ENCODE results near the gene TFCP2.
A peak's percentile ranks its signal among the peaks of the same experiment; 100 is the strongest.

TFCP2 gene

DNA sequence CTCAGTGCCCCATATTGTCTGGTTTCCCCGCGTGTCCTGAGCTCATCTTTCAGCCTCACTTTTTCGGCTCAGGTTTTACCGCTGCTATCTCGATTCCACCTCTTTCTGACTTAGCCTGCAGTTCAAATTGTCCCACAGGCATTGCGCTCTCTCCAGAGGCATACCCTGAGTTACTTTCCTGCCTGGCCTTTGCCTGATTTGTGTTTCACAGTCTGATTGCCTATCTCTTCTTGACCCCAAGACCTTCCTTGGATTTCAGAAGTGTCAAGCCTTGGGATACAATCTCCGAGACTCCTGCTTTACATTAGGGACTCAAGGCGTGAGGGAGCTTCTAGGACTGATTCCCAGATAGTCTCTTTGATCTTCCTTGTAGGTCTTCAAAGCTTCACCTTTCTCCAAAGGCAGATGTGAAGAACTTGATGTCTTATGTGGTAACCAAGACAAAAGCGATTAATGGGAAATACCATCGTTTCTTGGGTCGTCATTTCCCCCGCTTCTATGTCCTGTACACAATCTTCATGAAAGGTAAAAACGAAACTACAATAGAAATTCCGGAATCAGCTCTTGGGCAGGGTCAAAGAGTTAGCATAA lies 124.2 kb downstream of the TFCP2 start:
- TF ChIP-seq, protein P1, sequence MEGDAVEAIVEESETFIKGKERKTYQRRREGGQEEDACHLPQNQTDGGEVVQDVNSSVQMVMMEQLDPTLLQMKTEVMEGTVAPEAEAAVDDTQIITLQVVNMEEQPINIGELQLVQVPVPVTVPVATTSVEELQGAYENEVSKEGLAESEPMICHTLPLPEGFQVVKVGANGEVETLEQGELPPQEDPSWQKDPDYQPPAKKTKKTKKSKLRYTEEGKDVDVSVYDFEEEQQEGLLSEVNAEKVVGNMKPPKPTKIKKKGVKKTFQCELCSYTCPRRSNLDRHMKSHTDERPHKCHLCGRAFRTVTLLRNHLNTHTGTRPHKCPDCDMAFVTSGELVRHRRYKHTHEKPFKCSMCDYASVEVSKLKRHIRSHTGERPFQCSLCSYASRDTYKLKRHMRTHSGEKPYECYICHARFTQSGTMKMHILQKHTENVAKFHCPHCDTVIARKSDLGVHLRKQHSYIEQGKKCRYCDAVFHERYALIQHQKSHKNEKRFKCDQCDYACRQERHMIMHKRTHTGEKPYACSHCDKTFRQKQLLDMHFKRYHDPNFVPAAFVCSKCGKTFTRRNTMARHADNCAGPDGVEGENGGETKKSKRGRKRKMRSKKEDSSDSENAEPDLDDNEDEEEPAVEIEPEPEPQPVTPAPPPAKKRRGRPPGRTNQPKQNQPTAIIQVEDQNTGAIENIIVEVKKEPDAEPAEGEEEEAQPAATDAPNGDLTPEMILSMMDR (IDR thresholded peaks at IDR 0.05; ENCODE audit: low read depth, low read length) = no peak
- no peak for DNase-seq
- H3K27ac ChIP-seq = peak overlapping the region; percentile 88
- peak overlapping the region; percentile 82 for H3K4me3 ChIP-seq (ENCODE audit: low read depth, low read length)
- H3K36me3 ChIP-seq = peaks cover 28% of the 10 kb centered on the region
- no peaks in the 10 kb centered on the region for H3K9me3 ChIP-seq (ENCODE audit: severe bottlenecking)
- H3K27me3 ChIP-seq (ENCODE audit: insufficient read depth, low read depth, severe bottlenecking) = no peaks in the 10 kb centered on the region

DNA sequence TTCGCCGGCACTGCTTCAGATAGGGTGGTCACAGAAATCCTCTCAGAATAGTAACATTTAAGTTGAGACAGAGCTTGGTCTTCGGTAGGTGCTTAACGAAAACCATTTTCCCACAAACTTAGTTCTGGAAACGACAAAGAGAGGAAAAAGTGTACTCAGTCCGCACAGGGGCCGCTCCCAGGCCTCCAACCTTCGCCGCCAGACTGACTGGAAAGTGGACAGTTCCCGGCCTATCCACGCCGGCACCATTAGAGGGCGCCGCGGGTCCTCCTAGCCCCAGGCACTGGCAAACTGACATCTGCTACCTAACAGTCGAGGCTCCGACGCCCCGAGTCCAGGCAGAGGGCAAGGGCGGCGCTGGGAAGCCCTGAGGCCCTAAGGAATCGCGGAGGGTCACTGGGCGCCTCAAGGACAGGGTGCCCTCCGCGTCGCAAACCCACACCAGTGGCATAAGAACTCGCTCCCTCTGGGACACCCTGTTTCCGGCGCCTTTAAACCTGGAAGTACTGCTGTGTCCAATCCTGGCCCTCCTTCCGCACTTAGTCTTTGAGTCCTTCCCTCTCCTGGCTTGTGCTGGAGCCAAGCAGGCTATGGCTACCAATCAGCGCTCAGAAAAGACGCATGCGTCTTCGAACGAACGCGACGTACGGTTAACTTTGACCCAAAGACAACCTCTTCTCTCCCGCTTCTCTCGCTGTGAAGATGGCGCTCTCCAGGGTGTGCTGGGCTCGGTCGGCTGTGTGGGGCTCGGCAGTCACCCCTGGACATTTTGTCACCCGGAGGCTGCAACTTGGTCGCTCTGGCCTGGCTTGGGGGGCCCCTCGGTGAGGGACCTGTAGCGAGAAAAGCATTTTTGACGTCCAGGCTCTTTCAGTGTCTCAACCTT lies 125.0 kb downstream of the TFCP2 start, which contains the start of gene LETMD1:
Gene LETMD1, plus strand, starts transcription at position 673 of the 886 bp plus-strand sequence. Its CDS starts 30 bp downstream, at position 703.
- peak within 1 kb of the TSS; percentile 82 for H3K4me3 ChIP-seq (ENCODE audit: low read depth, low read length)
- TF ChIP-seq, protein P1 (IDR thresholded peaks at IDR 0.05; ENCODE audit: low read depth, low read length) = peak; percentile 89
- H3K36me3 ChIP-seq = peaks cover 21% of the 10 kb centered on the region
- no peaks in the 10 kb centered on the region for H3K9me3 ChIP-seq (ENCODE audit: severe bottlenecking)
- no peaks in the 10 kb centered on the region for H3K27me3 ChIP-seq (ENCODE audit: insufficient read depth, low read depth, severe bottlenecking)
- H3K27ac ChIP-seq = peak within 1 kb of the TSS; percentile 88
- DNase-seq = peak; percentile 95

Measured in WERI-Rb-1 (cell line).